Left ventricle myocardium inferior (tissue), 1 donor: ENCODE data around the gene SEC63. TPM values are rescaled to one million over a fixed set of nuclear protein-coding genes. Genes with fewer than 3 reads are reported as not detected.

Source experiments
- DNase-seq: peaks from one replicate; pipeline ENCODE4 v3.0.0-alpha.2; 2020
- H3K27ac ChIP-seq: fragments of 200-600 bp; replicated peaks from 2 replicates; pipeline ENCODE4 v1.8.0; 2021
- H3K27me3 ChIP-seq: fragments of 200-600 bp; 2 replicates; pipeline ENCODE4 v1.8.0; 2021; ENCODE audit warnings: low read depth
- H3K36me3 ChIP-seq: fragments of 200-600 bp; 2 replicates; pipeline ENCODE4 v1.8.0; 2021
- H3K4me1 ChIP-seq: fragments of 200-600 bp; 2 replicates; pipeline ENCODE4 v1.8.0; 2021
- H3K4me3 ChIP-seq: fragments of 200-600 bp; 2 replicates; pipeline ENCODE4 v1.8.0; 2021; ENCODE audit warnings: mild to moderate bottlenecking, moderate library complexity
- H3K9me3 ChIP-seq: fragments of 200-600 bp; replicated peaks from 2 replicates; pipeline ENCODE4 v1.8.0; 2021
- CTCF ChIP-seq: fragments of 200-600 bp; IDR thresholded peaks from 2 replicates; pipeline ENCODE4 v1.8.0; 2021; ENCODE audit warnings: antibody characterized with exemption, mild to moderate bottlenecking, borderline replicate concordance
- intact Hi-C: fragments of 100-400 bp; cut with micrococcal nuclease; formaldehyde crosslinking; loops from one replicate; pipeline ENCODE4 v1.11.0; 2022
- total RNA-seq: library from RNA; stranded (reverse); fragmentation: NEBNext Ultra II Directional; extraction: Animal tissue kit (Norgen Biotek cat#: 25700); gene quantifications from one replicate; pipeline ENCODE4 v1.2.1, GENCODE V29; 2021
- donor health status: DM: no; HTN: yes; CAD: no; lungs with severe emphysema.

SEC63 gene
- total RNA-seq, 1 donor from 2014 or later, result 55.0 TPM

- H3K27me3 ChIP-seq, result peaks cover 28% of the 10 kb centered on the region
- TF ChIP-seq CTCF, result no peak
- H3K4me3 ChIP-seq, result no peak overlapping the region
- intact Hi-C loops, result loop anchor here (10.0 kb wide), 1 partner anchor 169 kb away; no protein-coding TSS in a partner anchor
- H3K9me3 ChIP-seq, result no peaks in the 10 kb centered on the region
- no peak for DNase-seq
- no peak overlapping the region for H3K27ac ChIP-seq
- H3K4me1 ChIP-seq, result peaks cover 6% of the 10 kb centered on the region
- H3K36me3 ChIP-seq, result no peaks in the 10 kb centered on the region
Observed at GRCh38 chr6:107843400-107843799, 114.6 kb downstream of the SEC63 start.

GRCh38 chr6:107841275-107841670 is 116.7 kb downstream of the SEC63 start:
- TF ChIP-seq CTCF, result no peak
- no peaks in the 10 kb centered on the region for H3K4me1 ChIP-seq
- DNase-seq, result no peak
- peaks cover 9% of the 10 kb centered on the region for H3K27me3 ChIP-seq
- no peaks in the 10 kb centered on the region for H3K9me3 ChIP-seq
- no peaks in the 10 kb centered on the region for H3K36me3 ChIP-seq
- intact Hi-C loops, result loop anchor here (10.0 kb wide), 1 partner anchor 166 kb away; no protein-coding TSS in a partner anchor
- H3K4me3 ChIP-seq, result no peak overlapping the region
- H3K27ac ChIP-seq, result no peak overlapping the region

GRCh38 chr6:107840636-107841274 is 117.3 kb downstream of the SEC63 start:
- no peak overlapping the region for H3K27ac ChIP-seq
- no peaks in the 10 kb centered on the region for H3K36me3 ChIP-seq
- H3K9me3 ChIP-seq, result no peaks in the 10 kb centered on the region
- H3K4me3 ChIP-seq, result no peak overlapping the region
- H3K27me3 ChIP-seq, result peaks cover 4% of the 10 kb centered on the region
- DNase-seq, result no peak
- intact Hi-C loops, result loop anchor here (10.0 kb wide), 1 partner anchor 166 kb away; no protein-coding TSS in a partner anchor
- H3K4me1 ChIP-seq, result no peaks in the 10 kb centered on the region
- TF ChIP-seq CTCF, result no peak

- intact Hi-C loops, result no loop called here
- H3K9me3 ChIP-seq, result no peaks in the 10 kb centered on the region
- peaks cover under 1% of the 10 kb centered on the region for H3K27me3 ChIP-seq
- no peak overlapping the region for H3K4me3 ChIP-seq
- no peaks in the 10 kb centered on the region for H3K36me3 ChIP-seq
- DNase-seq, result no peak
- no peak overlapping the region for H3K27ac ChIP-seq
- H3K4me1 ChIP-seq, result no peaks in the 10 kb centered on the region
- no peak for TF ChIP-seq CTCF
Observed at GRCh38 chr6:107833136-107833535, 124.9 kb downstream of the SEC63 start.

GRCh38 chr6:107832151-107833056 is 125.6 kb downstream of the SEC63 start:
- DNase-seq, result no peak
- no peaks in the 10 kb centered on the region for H3K4me1 ChIP-seq
- intact Hi-C loops, result no loop called here
- no peaks in the 10 kb centered on the region for H3K9me3 ChIP-seq
- peaks cover 8% of the 10 kb centered on the region for H3K27me3 ChIP-seq
- no peak for TF ChIP-seq CTCF
- no peak overlapping the region for H3K27ac ChIP-seq
- H3K36me3 ChIP-seq, result no peaks in the 10 kb centered on the region
- H3K4me3 ChIP-seq, result no peak overlapping the region
